ENCODE results near the gene XYLT1. TPM values are rescaled to one million over a fixed set of nuclear protein-coding genes. Genes with fewer than 3 reads are reported as not detected.
A peak's percentile ranks its signal among the peaks of the same experiment; 100 is the strongest.

Gene XYLT1
- total and polyA plus RNA-seq, 10 of the 15 experiments (the other 5 are each of a cell fraction or from before 2014, with no cell fraction given) = 0.88 to 14.8 (median 5.8) TPM

DNA sequence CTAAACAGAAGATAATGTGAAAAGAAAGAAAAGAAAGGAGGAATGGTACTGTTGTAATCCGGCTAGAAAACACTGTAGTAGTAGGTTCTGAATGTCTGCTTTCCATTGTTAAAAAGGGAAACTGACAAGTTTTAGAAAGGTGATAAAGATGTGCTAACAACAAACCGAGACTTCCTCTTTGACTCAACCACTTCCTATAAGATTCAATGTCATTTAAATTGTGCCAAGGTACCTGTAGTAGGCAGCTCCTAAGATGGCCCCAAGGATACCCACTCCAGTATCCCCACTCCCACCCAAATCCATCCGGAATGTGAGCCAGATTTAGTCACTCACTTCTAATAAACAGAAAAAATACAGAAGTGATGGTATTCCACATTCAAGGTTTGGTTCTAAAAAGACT, 31.2 kb downstream of the XYLT1 start:
- Histone ChIP-seq H3K27ac (ENCODE audit: control insufficient read depth, insufficient read depth) (no peak overlapping the region), H3K4me3 (no peak overlapping the region), H3K9ac (ENCODE audit: control insufficient read depth, insufficient read depth, low read length) (no peak overlapping the region), H2AFZ (ENCODE audit: control insufficient read depth, low read depth, low read length) (no peak overlapping the region), H3K27me3 (replicated peaks in 1 of 2; ENCODE audit: control insufficient read depth in 2 of 2, insufficient read depth in 2 of 2, low read length in 1 of 2) (no peaks in the 10 kb centered on the region), H3K4me1 (ENCODE audit: control insufficient read depth, insufficient read depth, low read length) (peaks cover 13% of the 10 kb centered on the region), H4K20me1 (ENCODE audit: control insufficient read depth, insufficient read depth) (no peaks in the 10 kb centered on the region), H3K4me2 (ENCODE audit: control insufficient read depth, insufficient read depth) (peak overlapping the region; percentile 35; the same call in 1 of the 2 replicates), H3K9me3 (replicated peaks; ENCODE audit: control insufficient read depth, insufficient read depth, low read length) (peaks cover 2% of the 10 kb centered on the region), H3K36me3 (ENCODE audit: control insufficient read depth in 2 of 2, insufficient read depth in 2 of 2, low read length in 1 of 2) (no peaks in the 10 kb centered on the region; a peak in 2 of 4 replicates), H3K79me2 (ENCODE audit: control insufficient read depth, insufficient read depth, low read length) (no peaks in the 10 kb centered on the region)
- CTCF ChIA-PET = interaction anchor here (0.6 to 3.3 kb wide), 6 partner anchors 10 to 61 kb away, joined by 3 to 14 read pairs (median 3); no protein-coding TSS in a partner anchor
- FAIRE-seq = no peak
- no TSS peak for BruUV-seq (replicated peaks)
- POLR2A ChIA-PET = interaction anchor here (1.3 to 1.4 kb wide), 2 partner anchors 9 to 21 kb away, joined by 3 to 4 read pairs; no protein-coding TSS in a partner anchor
- 0% methylated on average over 3 of the region's 3 CpGs for whole genome bisulfite sequencing (ENCODE audit: insufficient coverage, insufficient replicate concordance, low lambda C conversion rate, missing lambda C conversion rate)
- intact Hi-C loops (cut with micrococcal nuclease; ENCODE audit: unreplicated experiment) (no loop called here), in situ Hi-C loops (cut with MboI) (no loop called here)
- RAD21 ChIA-PET (ENCODE audit: unreplicated experiment) = interaction anchor here (1.5 to 2.7 kb wide), 2 partner anchors 23 to 138 kb away, joined by 7 to 12 read pairs; no protein-coding TSS in a partner anchor
- peak; percentile 75 for ATAC-seq
- SMC1A ChIA-PET (ENCODE audit: uncharacterized antibody, unreplicated experiment) = interaction anchor here (1.2 to 5.5 kb wide), 7 partner anchors 20 to 178 kb away, joined by 3 to 32 read pairs (median 3); no protein-coding TSS in a partner anchor
- no peak for DNase-seq (ENCODE audit: low read depth, low spot score)
- no peak for TF ChIP-seq CREM (IDR thresholded peaks at IDR 0.05; ENCODE audit: low read depth)
- TF ChIP-seq NR2F1 (conservative IDR thresholded peaks at IDR 0.05) = 0 out of 2 replicates have a peak, but pooled peaks have one; percentile 9
- peak; percentile 37; the same call in 1 of the 2 replicates for TF ChIP-seq SREBF1 (IDR thresholded peaks at IDR 0.05; ENCODE audit: low read length)
- no peak for TF ChIP-seq POLR2A (IDR thresholded peaks at IDR 0.05; ENCODE audit: low read depth, low read length)
- TF ChIP-seq DPF2 (IDR thresholded peaks at IDR 0.05) = 0 out of 2 replicates have a peak, but pooled peaks have one; percentile 16
- TF ChIP-seq SIX5 (IDR thresholded peaks at IDR 0.05; ENCODE audit: low read depth, low read length, severe bottlenecking) = no peak
- TF ChIP-seq NFIC (IDR thresholded peaks at IDR 0.05; ENCODE audit: low read depth, low read length) = no peak
- TF ChIP-seq MEF2B (IDR thresholded peaks at IDR 0.05; ENCODE audit: partially characterized antibody, poor library complexity, severe bottlenecking) = peak; percentile 50
- peak; percentile 17; the same call in 1 of the 2 replicates for TF ChIP-seq MTA2 (IDR thresholded peaks at IDR 0.05; ENCODE audit: low read depth)
- peak; percentile 18; the same call in 1 of the 2 replicates for TF ChIP-seq JUNB (IDR thresholded peaks at IDR 0.05)
- TF ChIP-seq, protein P1, sequence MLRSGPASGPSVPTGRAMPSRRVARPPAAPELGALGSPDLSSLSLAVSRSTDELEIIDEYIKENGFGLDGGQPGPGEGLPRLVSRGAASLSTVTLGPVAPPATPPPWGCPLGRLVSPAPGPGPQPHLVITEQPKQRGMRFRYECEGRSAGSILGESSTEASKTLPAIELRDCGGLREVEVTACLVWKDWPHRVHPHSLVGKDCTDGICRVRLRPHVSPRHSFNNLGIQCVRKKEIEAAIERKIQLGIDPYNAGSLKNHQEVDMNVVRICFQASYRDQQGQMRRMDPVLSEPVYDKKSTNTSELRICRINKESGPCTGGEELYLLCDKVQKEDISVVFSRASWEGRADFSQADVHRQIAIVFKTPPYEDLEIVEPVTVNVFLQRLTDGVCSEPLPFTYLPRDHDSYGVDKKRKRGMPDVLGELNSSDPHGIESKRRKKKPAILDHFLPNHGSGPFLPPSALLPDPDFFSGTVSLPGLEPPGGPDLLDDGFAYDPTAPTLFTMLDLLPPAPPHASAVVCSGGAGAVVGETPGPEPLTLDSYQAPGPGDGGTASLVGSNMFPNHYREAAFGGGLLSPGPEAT (IDR thresholded peaks at IDR 0.05; ENCODE audit: low read depth) = peak; percentile 38; the same call in 1 of the 2 replicates
- TF ChIP-seq, protein P2, sequence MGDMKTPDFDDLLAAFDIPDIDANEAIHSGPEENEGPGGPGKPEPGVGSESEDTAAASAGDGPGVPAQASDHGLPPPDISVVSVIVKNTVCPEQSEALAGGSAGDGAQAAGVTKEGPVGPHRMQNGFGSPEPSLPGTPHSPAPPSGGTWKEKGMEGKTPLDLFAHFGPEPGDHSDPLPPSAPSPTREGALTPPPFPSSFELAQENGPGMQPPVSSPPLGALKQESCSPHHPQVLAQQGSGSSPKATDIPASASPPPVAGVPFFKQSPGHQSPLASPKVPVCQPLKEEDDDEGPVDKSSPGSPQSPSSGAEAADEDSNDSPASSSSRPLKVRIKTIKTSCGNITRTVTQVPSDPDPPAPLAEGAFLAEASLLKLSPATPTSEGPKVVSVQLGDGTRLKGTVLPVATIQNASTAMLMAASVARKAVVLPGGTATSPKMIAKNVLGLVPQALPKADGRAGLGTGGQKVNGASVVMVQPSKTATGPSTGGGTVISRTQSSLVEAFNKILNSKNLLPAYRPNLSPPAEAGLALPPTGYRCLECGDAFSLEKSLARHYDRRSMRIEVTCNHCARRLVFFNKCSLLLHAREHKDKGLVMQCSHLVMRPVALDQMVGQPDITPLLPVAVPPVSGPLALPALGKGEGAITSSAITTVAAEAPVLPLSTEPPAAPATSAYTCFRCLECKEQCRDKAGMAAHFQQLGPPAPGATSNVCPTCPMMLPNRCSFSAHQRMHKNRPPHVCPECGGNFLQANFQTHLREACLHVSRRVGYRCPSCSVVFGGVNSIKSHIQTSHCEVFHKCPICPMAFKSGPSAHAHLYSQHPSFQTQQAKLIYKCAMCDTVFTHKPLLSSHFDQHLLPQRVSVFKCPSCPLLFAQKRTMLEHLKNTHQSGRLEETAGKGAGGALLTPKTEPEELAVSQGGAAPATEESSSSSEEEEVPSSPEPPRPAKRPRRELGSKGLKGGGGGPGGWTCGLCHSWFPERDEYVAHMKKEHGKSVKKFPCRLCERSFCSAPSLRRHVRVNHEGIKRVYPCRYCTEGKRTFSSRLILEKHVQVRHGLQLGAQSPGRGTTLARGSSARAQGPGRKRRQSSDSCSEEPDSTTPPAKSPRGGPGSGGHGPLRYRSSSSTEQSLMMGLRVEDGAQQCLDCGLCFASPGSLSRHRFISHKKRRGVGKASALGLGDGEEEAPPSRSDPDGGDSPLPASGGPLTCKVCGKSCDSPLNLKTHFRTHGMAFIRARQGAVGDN (IDR thresholded peaks at IDR 0.05) = no peak
- TF ChIP-seq EP300 (IDR thresholded peaks at IDR 0.05; ENCODE audit: borderline replicate concordance in 1 of 2, control insufficient read depth in 1 of 2, low read depth in 2 of 2, low read length in 2 of 2) = peak in 1 of 2 experiments; percentile 50; a peak in 1 of 4 replicates
- TF ChIP-seq STAT1 (conservative IDR thresholded peaks at IDR 0.05) = no peak
- TF ChIP-seq, protein P3, sequence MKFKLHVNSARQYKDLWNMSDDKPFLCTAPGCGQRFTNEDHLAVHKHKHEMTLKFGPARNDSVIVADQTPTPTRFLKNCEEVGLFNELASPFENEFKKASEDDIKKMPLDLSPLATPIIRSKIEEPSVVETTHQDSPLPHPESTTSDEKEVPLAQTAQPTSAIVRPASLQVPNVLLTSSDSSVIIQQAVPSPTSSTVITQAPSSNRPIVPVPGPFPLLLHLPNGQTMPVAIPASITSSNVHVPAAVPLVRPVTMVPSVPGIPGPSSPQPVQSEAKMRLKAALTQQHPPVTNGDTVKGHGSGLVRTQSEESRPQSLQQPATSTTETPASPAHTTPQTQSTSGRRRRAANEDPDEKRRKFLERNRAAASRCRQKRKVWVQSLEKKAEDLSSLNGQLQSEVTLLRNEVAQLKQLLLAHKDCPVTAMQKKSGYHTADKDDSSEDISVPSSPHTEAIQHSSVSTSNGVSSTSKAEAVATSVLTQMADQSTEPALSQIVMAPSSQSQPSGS (IDR thresholded peaks at IDR 0.05; ENCODE audit: low read length) = no peak

All from GM12878 (cell line).